Measurements from ENCODE around the gene TCAIM.

DNA sequence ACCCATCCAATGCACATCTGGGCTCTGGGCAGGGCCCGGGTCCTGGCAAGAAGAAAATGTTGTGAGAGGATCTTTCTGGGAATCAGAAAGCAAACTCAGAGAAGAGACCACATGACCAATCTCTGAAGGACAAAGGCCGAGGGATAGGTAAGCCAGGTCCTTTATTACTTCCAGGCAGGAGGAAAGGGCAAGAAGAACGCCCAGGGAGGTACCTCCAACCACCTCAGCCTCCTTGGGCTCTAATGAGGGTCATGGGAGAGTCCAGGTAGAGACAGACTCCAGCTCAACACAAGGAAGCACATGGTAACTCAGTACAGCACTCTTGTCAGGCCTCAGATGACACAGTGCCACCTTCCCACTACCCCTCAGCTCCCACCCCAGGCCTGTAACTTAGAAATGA is 112.9 kb downstream of the TCAIM start:
- TF ChIP-seq POLR2A (IDR thresholded peaks at IDR 0.05; ENCODE audit: borderline replicate concordance, extremely low read depth, insufficient read depth, insufficient read length), result no peak
- TF ChIP-seq ELF1 (IDR thresholded peaks at IDR 0.05; ENCODE audit: borderline replicate concordance, low read depth), result no peak
- TF ChIP-seq SIN3A (IDR thresholded peaks at IDR 0.05; ENCODE audit: low read depth), result no peak
- no peak for TF ChIP-seq ZNF274 (IDR thresholded peaks at IDR 0.05; ENCODE audit: low read depth, low read length)
- TF ChIP-seq, protein P1, sequence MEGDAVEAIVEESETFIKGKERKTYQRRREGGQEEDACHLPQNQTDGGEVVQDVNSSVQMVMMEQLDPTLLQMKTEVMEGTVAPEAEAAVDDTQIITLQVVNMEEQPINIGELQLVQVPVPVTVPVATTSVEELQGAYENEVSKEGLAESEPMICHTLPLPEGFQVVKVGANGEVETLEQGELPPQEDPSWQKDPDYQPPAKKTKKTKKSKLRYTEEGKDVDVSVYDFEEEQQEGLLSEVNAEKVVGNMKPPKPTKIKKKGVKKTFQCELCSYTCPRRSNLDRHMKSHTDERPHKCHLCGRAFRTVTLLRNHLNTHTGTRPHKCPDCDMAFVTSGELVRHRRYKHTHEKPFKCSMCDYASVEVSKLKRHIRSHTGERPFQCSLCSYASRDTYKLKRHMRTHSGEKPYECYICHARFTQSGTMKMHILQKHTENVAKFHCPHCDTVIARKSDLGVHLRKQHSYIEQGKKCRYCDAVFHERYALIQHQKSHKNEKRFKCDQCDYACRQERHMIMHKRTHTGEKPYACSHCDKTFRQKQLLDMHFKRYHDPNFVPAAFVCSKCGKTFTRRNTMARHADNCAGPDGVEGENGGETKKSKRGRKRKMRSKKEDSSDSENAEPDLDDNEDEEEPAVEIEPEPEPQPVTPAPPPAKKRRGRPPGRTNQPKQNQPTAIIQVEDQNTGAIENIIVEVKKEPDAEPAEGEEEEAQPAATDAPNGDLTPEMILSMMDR (IDR thresholded peaks at IDR 0.05 in 2 of 3, conservative IDR thresholded peaks at IDR 0.05 in 1 of 3; ENCODE audit: borderline replicate concordance in 1 of 3, insufficient read depth in 1 of 3, low read depth in 2 of 3, low read length in 2 of 3), result no peak
- no peak for TF ChIP-seq POLR2AphosphoS5 (IDR thresholded peaks at IDR 0.05; ENCODE audit: low read depth, low read length)
- TF ChIP-seq EZH2 (IDR thresholded peaks at IDR 0.05), result no peak
- no peak for TF ChIP-seq FOSL1 (IDR thresholded peaks at IDR 0.05; ENCODE audit: low read depth)
- no peak for TF ChIP-seq EGR1 (IDR thresholded peaks at IDR 0.05; ENCODE audit: low read depth)
- TF ChIP-seq, protein P2, sequence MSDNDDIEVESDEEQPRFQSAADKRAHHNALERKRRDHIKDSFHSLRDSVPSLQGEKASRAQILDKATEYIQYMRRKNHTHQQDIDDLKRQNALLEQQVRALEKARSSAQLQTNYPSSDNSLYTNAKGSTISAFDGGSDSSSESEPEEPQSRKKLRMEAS (IDR thresholded peaks at IDR 0.05), result no peak
- TF ChIP-seq, protein P3, sequence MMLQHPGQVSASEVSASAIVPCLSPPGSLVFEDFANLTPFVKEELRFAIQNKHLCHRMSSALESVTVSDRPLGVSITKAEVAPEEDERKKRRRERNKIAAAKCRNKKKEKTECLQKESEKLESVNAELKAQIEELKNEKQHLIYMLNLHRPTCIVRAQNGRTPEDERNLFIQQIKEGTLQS (IDR thresholded peaks at IDR 0.05), result no peak
- no peak for TF ChIP-seq RAD21 (IDR thresholded peaks at IDR 0.05; ENCODE audit: low read depth)
- TF ChIP-seq, protein P4, sequence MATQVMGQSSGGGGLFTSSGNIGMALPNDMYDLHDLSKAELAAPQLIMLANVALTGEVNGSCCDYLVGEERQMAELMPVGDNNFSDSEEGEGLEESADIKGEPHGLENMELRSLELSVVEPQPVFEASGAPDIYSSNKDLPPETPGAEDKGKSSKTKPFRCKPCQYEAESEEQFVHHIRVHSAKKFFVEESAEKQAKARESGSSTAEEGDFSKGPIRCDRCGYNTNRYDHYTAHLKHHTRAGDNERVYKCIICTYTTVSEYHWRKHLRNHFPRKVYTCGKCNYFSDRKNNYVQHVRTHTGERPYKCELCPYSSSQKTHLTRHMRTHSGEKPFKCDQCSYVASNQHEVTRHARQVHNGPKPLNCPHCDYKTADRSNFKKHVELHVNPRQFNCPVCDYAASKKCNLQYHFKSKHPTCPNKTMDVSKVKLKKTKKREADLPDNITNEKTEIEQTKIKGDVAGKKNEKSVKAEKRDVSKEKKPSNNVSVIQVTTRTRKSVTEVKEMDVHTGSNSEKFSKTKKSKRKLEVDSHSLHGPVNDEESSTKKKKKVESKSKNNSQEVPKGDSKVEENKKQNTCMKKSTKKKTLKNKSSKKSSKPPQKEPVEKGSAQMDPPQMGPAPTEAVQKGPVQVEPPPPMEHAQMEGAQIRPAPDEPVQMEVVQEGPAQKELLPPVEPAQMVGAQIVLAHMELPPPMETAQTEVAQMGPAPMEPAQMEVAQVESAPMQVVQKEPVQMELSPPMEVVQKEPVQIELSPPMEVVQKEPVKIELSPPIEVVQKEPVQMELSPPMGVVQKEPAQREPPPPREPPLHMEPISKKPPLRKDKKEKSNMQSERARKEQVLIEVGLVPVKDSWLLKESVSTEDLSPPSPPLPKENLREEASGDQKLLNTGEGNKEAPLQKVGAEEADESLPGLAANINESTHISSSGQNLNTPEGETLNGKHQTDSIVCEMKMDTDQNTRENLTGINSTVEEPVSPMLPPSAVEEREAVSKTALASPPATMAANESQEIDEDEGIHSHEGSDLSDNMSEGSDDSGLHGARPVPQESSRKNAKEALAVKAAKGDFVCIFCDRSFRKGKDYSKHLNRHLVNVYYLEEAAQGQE (IDR thresholded peaks at IDR 0.05; ENCODE audit: low read depth), result no peak
- TF ChIP-seq JUND (IDR thresholded peaks at IDR 0.05), result no peak

All from HCT116 (cell line).